Activated CD8-positive, alpha-beta T cell treated with anti-CD3 and anti-CD28 coated beads for 36 hours (primary cell): Measurements from ENCODE around the gene KDM1A. TPM values are rescaled to one million over a fixed set of nuclear protein-coding genes. Genes with fewer than 3 reads are reported as not detected.

Experiments used
- ATAC-seq: fragments of 200-7000 bp; cut with Tn5 transposase; one replicate; pipeline ENCODE4 v1.10.0; 2021; ENCODE audit warnings: mild to moderate bottlenecking, moderate library complexity
- CTCF ChIA-PET: fragments of 350-600 bp; sonication (Branson Sonifier 250); formaldehyde crosslinking; loops from one replicate; lab custom pipeline; 2021; ENCODE audit warnings: antibody characterized with exemption; lab: Charles Lee
- POLR2A ChIA-PET: fragments of 350-600 bp; sonication (Branson Sonifier 250); formaldehyde crosslinking; loops from one replicate; lab custom pipeline; 2021; ENCODE audit warnings: antibody characterized with exemption; lab: Charles Lee
- DNase-seq: peaks from one replicate; pipeline ENCODE4 v3.0.0-alpha.2; 2020
- H3K27ac Mint-ChIP-seq: one replicate; pipeline ENCODE4 v1.8.0; 2021; ENCODE audit warnings: mild to moderate bottlenecking, mixed read lengths
- H3K27me3 Mint-ChIP-seq: one replicate; pipeline ENCODE4 v1.8.0; 2021; ENCODE audit warnings: mixed read lengths
- H3K36me3 Mint-ChIP-seq: one replicate; pipeline ENCODE4 v1.8.0; 2021; ENCODE audit warnings: low read depth, mixed read lengths
- H3K4me1 Mint-ChIP-seq: one replicate; pipeline ENCODE4 v1.8.0; 2021; ENCODE audit warnings: low read depth, mixed read lengths
- H3K4me3 Mint-ChIP-seq: one replicate; pipeline ENCODE4 v1.8.0; 2021; ENCODE audit warnings: mild to moderate bottlenecking, moderate library complexity, mixed read lengths
- H3K9me3 Mint-ChIP-seq: one replicate; pipeline ENCODE4 v1.8.0; 2021; ENCODE audit warnings: mixed read lengths
- CTCF ChIP-seq: fragments of 200-600 bp; IDR thresholded peaks from one replicate; pipeline ENCODE4 v1.8.0; 2022; ENCODE audit warnings: antibody characterized with exemption, mild to moderate bottlenecking
- intact Hi-C: fragments of 100-400 bp; cut with micrococcal nuclease; formaldehyde crosslinking; loops from one replicate; pipeline ENCODE4 v1.10.0; 2022
- total RNA-seq, 2 experiments: library from RNA; stranded (reverse); gene quantifications; one replicate each; pipeline ENCODE4 v1.2.3, GENCODE V29; 2021

The KDM1A gene
- total RNA-seq, 2 experiments from 2014 or later, result 75.2 to 77.7 TPM

- no peak for DNase-seq
- intact Hi-C loops, result no loop called here
- Mint-ChIP-seq H3K27me3 (no peaks in the 10 kb centered on the region), H3K4me1 (peaks cover 37% of the 10 kb centered on the region), H3K9me3 (no peaks in the 10 kb centered on the region), H3K4me3 (no peak overlapping the region), H3K36me3 (peaks cover 5% of the 10 kb centered on the region), H3K27ac (no peak overlapping the region)
- TF ChIP-seq CTCF, result no peak
- no peak for ATAC-seq
- POLR2A ChIA-PET, result interaction anchor here (0.6 kb wide), 1 partner anchor 20 kb away, joined by 3 read pairs; no protein-coding TSS in a partner anchor
- CTCF ChIA-PET, result interaction anchor here (0.7 to 1.7 kb wide), 3 partner anchors 23 to 27 kb away, joined by 3 to 4 read pairs (median 3); no protein-coding TSS in a partner anchor
Observed at GRCh38 chr1:23122796-23123195, 103.5 kb downstream of the KDM1A start.

- ChIA-PET CTCF (interaction anchor here (0.8 to 2.4 kb wide), 2 partner anchors 24 to 61 kb away, joined by 3 to 8 read pairs; no protein-coding TSS in a partner anchor), POLR2A (no interaction called here)
- DNase-seq (no peak), ATAC-seq (no peak)
- no peak overlapping the region for H3K27ac Mint-ChIP-seq
- peaks cover 5% of the 10 kb centered on the region for H3K36me3 Mint-ChIP-seq
- no peak overlapping the region for H3K4me3 Mint-ChIP-seq
- peaks cover 34% of the 10 kb centered on the region for H3K4me1 Mint-ChIP-seq
- TF ChIP-seq CTCF, result no peak
- no peaks in the 10 kb centered on the region for H3K27me3 Mint-ChIP-seq
- intact Hi-C loops, result no loop called here
- H3K9me3 Mint-ChIP-seq, result no peaks in the 10 kb centered on the region
Observed at GRCh38 chr1:23123528-23123927, 104.3 kb downstream of the KDM1A start.

- Mint-ChIP-seq H3K27ac (no peak overlapping the region), H3K4me1 (peaks cover 25% of the 10 kb centered on the region), H3K27me3 (no peaks in the 10 kb centered on the region), H3K9me3 (no peaks in the 10 kb centered on the region), H3K36me3 (no peaks in the 10 kb centered on the region), H3K4me3 (no peak overlapping the region)
- ATAC-seq (no peak), DNase-seq (no peak)
- ChIA-PET POLR2A (interaction anchor here (0.7 kb wide), 1 partner anchor 23 kb away, joined by 3 read pairs; no protein-coding TSS in a partner anchor), CTCF (interaction anchor here (2.4 kb wide), 1 partner anchor 60 kb away, joined by 8 read pairs; no protein-coding TSS in a partner anchor)
- intact Hi-C loops, result no loop called here
- TF ChIP-seq CTCF, result no peak
Observed at GRCh38 chr1:23124259-23125026, 105.2 kb downstream of the KDM1A start.

GRCh38 chr1:23125489-23125888 is 106.2 kb downstream of the KDM1A start:
- POLR2A ChIA-PET, result no interaction called here
- Mint-ChIP-seq H3K9me3 (no peaks in the 10 kb centered on the region), H3K27ac (no peak overlapping the region), H3K36me3 (peaks cover 1% of the 10 kb centered on the region), H3K27me3 (no peaks in the 10 kb centered on the region), H3K4me1 (peaks cover 22% of the 10 kb centered on the region), H3K4me3 (no peak overlapping the region)
- ATAC-seq, result no peak
- intact Hi-C loops, result no loop called here
- CTCF ChIA-PET, result interaction anchor here (0.6 to 2.4 kb wide), 2 partner anchors 59 to 532 kb away, joined by 3 to 8 read pairs; no protein-coding TSS in a partner anchor
- no peak for TF ChIP-seq CTCF
- no peak for DNase-seq

- Mint-ChIP-seq H3K4me1 (peaks cover 22% of the 10 kb centered on the region), H3K9me3 (no peaks in the 10 kb centered on the region), H3K27me3 (no peaks in the 10 kb centered on the region), H3K4me3 (no peak overlapping the region), H3K36me3 (peaks cover 1% of the 10 kb centered on the region), H3K27ac (no peak overlapping the region)
- DNase-seq, result no peak
- no peak for ATAC-seq
- intact Hi-C loops, result no loop called here
- ChIA-PET POLR2A (no interaction called here), CTCF (interaction anchor here (0.6 kb wide), 1 partner anchor 532 kb away, joined by 3 read pairs; no protein-coding TSS in a partner anchor)
- TF ChIP-seq CTCF, result no peak
Observed at GRCh38 chr1:23126200-23126599, 106.9 kb downstream of the KDM1A start.
